C4-2B (cell line): ENCODE measurements around the gene CFAP58.

Source experiments
- CTCF ChIP-seq: fragments of 450-650 bp; conservative IDR thresholded peaks from 2 replicates; pipeline ENCODE4 v1.5.1; 2017; ENCODE audit warnings: mild to moderate bottlenecking
- ZFX ChIP-seq: fragments of 450-650 bp; IDR thresholded peaks from 2 replicates; pipeline ENCODE4 v1.6.1; 2017

- TF ChIP-seq CTCF = no peak
- no peak for TF ChIP-seq ZFX
Observed at GRCh38 chr10:104501449-104501848, 147.8 kb downstream of the CFAP58 start.
